HG02884 (cell line): ENCODE measurements around the gene RALGAPA2.
"Not testable (repeated sequence)": the region's sequence is repeated elsewhere in the genome, so short reads cannot be mapped to it uniquely, and the experiment has no call there.

Experiments used
- ATAC-seq: cut with Tn5 transposase; IDR thresholded peaks from one replicate; pipeline ENCODE4 v1.9.1; 2021; ENCODE audit warnings: mild to moderate bottlenecking, moderate library complexity; ENCODE audit not compliant: unreplicated experiment

Gene RALGAPA2

GRCh38 chr20:20548527-20549266, 163.7 kb downstream of the RALGAPA2 start:
- ATAC-seq: no peak

GRCh38 chr20:20547876-20548266, 164.6 kb downstream of the RALGAPA2 start:
- ATAC-seq: no peak

GRCh38 chr20:20547221-20547875, 165.1 kb downstream of the RALGAPA2 start:
- ATAC-seq: no peak

- ATAC-seq: no peak
Observed at GRCh38 chr20:20546402-20546801, 166.0 kb downstream of the RALGAPA2 start.

- ATAC-seq: not testable (repeated sequence)
Observed at GRCh38 chr20:20543348-20543747, 169.1 kb downstream of the RALGAPA2 start.

- ATAC-seq: no peak
Observed at GRCh38 chr20:20536240-20536933, 176.1 kb downstream of the RALGAPA2 start.

- no peak for ATAC-seq
Observed at GRCh38 chr20:20535051-20535450, 177.4 kb downstream of the RALGAPA2 start.

- ATAC-seq: no peak
Observed at GRCh38 chr20:20531283-20531682, 181.2 kb downstream of the RALGAPA2 start.

- ATAC-seq: no peak
Observed at GRCh38 chr20:20530428-20531151, 181.9 kb downstream of the RALGAPA2 start.

GRCh38 chr20:20529597-20529996, 182.8 kb downstream of the RALGAPA2 start:
- no peak for ATAC-seq

GRCh38 chr20:20528861-20529260, 183.6 kb downstream of the RALGAPA2 start:
- no peak for ATAC-seq

- ATAC-seq: no peak
Observed at GRCh38 chr20:20527661-20528060, 184.8 kb downstream of the RALGAPA2 start.

GRCh38 chr20:20525756-20526155, 186.7 kb downstream of the RALGAPA2 start:
- ATAC-seq: no peak

GRCh38 chr20:20525214-20525613, 187.2 kb downstream of the RALGAPA2 start:
- ATAC-seq: no peak

GRCh38 chr20:20524756-20525155, 187.7 kb downstream of the RALGAPA2 start:
- no peak for ATAC-seq

GRCh38 chr20:20521736-20522135, 190.7 kb downstream of the RALGAPA2 start:
- ATAC-seq: no peak

GRCh38 chr20:20520776-20521175, 191.7 kb downstream of the RALGAPA2 start:
- ATAC-seq: no peak

GRCh38 chr20:20519269-20519668, 193.2 kb downstream of the RALGAPA2 start:
- no peak for ATAC-seq

- ATAC-seq: no peak
Observed at GRCh38 chr20:20518263-20518662, 194.2 kb downstream of the RALGAPA2 start.

- ATAC-seq: no peak
Observed at GRCh38 chr20:20517296-20517695, 195.1 kb downstream of the RALGAPA2 start.

- ATAC-seq: no peak
Observed at GRCh38 chr20:20513720-20514119, 198.7 kb downstream of the RALGAPA2 start.
